Mesothelial cell of epicardium (in vitro differentiated cells): ENCODE measurements around the gene NOTCH3. TPM values are rescaled to one million over a fixed set of nuclear protein-coding genes. Genes with fewer than 3 reads are reported as not detected.

Source experiments
- DNase-seq, 2 experiments: peaks; one replicate each; pipeline ENCODE4 v3.0.0; 2021; ENCODE audit warnings: low spot score in 2 of 2; ENCODE audit not compliant: unreplicated experiment in 2 of 2
- H3K27ac Mint-ChIP-seq: 2 replicates; pipeline ENCODE4 v1.8.0; 2021; ENCODE audit warnings: mixed read lengths
- H3K27me3 Mint-ChIP-seq: 2 replicates; pipeline ENCODE4 v1.8.0; 2021; ENCODE audit warnings: low read depth, mixed read lengths
- H3K36me3 Mint-ChIP-seq: 2 replicates; pipeline ENCODE4 v1.8.0; 2021; ENCODE audit warnings: mixed read lengths
- H3K4me1 Mint-ChIP-seq: 2 replicates; pipeline ENCODE4 v1.8.0; 2021; ENCODE audit warnings: mixed read lengths
- H3K4me3 Mint-ChIP-seq: 2 replicates; pipeline ENCODE4 v1.8.0; 2021; ENCODE audit warnings: mild to moderate bottlenecking, moderate library complexity, mixed read lengths
- H3K9me3 Mint-ChIP-seq: 2 replicates; pipeline ENCODE4 v1.8.0; 2021; ENCODE audit warnings: mixed read lengths
- total RNA-seq: library from RNA; stranded (reverse); gene quantifications from 3 replicates; pipeline ENCODE4 v1.2.1, GENCODE V29; 2021
- TF ChIP-seq, protein P1 (sequence below): fragments of 200-600 bp; sonication (generic); IDR thresholded peaks from one replicate; pipeline ENCODE4 v1.5.0; 2021; ENCODE audit warnings: antibody characterized with exemption; ENCODE audit not compliant: unreplicated experiment

NOTCH3 gene
- total RNA-seq, 1 donor from 2014 or later = 204 TPM

DNA sequence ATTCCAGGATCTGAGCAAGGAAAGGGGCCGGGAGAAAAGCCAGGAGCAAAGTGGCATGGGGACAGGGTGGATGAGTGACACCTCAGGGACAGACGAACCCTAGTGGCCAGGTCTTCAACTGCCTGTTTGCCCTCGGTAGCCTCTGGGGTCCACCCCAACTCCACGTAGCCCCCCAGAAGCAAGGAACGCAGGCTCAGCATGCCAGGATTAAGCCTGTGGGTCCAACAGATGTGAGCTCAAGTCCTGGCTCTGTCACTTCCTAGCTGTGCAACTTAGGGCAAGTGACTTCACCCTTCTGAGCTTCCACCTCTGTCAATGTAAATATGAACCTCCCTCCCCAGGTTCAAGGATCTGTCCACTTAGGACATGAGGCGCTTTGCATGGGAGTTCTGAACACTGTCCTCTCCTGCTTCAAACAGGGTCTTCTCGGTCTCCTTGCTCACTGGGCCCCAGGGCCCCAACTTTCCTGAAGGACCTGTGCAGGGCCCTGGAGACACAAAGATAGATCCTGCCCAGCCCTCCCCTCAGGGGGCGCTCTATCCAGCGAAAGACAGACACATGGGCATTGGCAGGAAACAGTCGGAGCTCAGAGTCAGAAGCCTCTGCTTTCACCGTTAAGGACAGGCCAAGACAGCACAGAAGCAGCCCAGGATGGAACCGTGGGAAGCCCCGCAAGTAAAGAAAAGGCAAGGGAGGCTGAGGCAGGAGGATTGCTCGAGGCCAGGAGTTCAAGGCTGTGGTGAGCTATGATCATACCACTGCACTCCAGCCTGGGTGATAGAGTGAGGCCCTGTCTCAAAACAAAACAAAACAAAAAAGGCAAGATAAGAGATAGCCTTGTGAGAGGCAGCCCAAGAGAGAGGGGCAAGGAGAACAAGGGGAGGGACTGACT is 80.4 kb downstream of the NOTCH3 start:
- Mint-ChIP-seq H3K4me3 (no peak overlapping the region), H3K4me1 (peaks cover 13% of the 10 kb centered on the region), H3K9me3 (no peaks in the 10 kb centered on the region), H3K27me3 (no peaks in the 10 kb centered on the region), H3K27ac (no peak overlapping the region), H3K36me3 (peaks cover 37% of the 10 kb centered on the region)
- no peak for DNase-seq
- TF ChIP-seq, protein P1, sequence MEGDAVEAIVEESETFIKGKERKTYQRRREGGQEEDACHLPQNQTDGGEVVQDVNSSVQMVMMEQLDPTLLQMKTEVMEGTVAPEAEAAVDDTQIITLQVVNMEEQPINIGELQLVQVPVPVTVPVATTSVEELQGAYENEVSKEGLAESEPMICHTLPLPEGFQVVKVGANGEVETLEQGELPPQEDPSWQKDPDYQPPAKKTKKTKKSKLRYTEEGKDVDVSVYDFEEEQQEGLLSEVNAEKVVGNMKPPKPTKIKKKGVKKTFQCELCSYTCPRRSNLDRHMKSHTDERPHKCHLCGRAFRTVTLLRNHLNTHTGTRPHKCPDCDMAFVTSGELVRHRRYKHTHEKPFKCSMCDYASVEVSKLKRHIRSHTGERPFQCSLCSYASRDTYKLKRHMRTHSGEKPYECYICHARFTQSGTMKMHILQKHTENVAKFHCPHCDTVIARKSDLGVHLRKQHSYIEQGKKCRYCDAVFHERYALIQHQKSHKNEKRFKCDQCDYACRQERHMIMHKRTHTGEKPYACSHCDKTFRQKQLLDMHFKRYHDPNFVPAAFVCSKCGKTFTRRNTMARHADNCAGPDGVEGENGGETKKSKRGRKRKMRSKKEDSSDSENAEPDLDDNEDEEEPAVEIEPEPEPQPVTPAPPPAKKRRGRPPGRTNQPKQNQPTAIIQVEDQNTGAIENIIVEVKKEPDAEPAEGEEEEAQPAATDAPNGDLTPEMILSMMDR = no peak

- Mint-ChIP-seq H3K36me3 (peaks cover 37% of the 10 kb centered on the region), H3K27ac (no peak overlapping the region), H3K4me1 (peaks cover under 1% of the 10 kb centered on the region), H3K4me3 (no peak overlapping the region), H3K27me3 (no peaks in the 10 kb centered on the region), H3K9me3 (no peaks in the 10 kb centered on the region)
- DNase-seq = no peak
- TF ChIP-seq, protein P1 = no peak
These were observed 81.9 kb downstream of the NOTCH3 start for GRCh38 chr19:15118789-15119494.

GRCh38 chr19:15118248-15118647 is 82.5 kb downstream of the NOTCH3 start:
- no peaks in the 10 kb centered on the region for H3K27me3 Mint-ChIP-seq
- DNase-seq = no peak
- H3K4me3 Mint-ChIP-seq = no peak overlapping the region
- H3K36me3 Mint-ChIP-seq = peaks cover 37% of the 10 kb centered on the region
- TF ChIP-seq, protein P1 = no peak
- no peaks in the 10 kb centered on the region for H3K9me3 Mint-ChIP-seq
- H3K27ac Mint-ChIP-seq = no peak overlapping the region
- no peaks in the 10 kb centered on the region for H3K4me1 Mint-ChIP-seq

GRCh38 chr19:15116856-15117255 is 83.9 kb downstream of the NOTCH3 start:
- Mint-ChIP-seq H3K4me1 (no peaks in the 10 kb centered on the region), H3K36me3 (peaks cover 40% of the 10 kb centered on the region), H3K27me3 (no peaks in the 10 kb centered on the region), H3K4me3 (no peak overlapping the region), H3K27ac (no peak overlapping the region), H3K9me3 (no peaks in the 10 kb centered on the region)
- TF ChIP-seq, protein P1 = no peak
- no peak for DNase-seq

DNA sequence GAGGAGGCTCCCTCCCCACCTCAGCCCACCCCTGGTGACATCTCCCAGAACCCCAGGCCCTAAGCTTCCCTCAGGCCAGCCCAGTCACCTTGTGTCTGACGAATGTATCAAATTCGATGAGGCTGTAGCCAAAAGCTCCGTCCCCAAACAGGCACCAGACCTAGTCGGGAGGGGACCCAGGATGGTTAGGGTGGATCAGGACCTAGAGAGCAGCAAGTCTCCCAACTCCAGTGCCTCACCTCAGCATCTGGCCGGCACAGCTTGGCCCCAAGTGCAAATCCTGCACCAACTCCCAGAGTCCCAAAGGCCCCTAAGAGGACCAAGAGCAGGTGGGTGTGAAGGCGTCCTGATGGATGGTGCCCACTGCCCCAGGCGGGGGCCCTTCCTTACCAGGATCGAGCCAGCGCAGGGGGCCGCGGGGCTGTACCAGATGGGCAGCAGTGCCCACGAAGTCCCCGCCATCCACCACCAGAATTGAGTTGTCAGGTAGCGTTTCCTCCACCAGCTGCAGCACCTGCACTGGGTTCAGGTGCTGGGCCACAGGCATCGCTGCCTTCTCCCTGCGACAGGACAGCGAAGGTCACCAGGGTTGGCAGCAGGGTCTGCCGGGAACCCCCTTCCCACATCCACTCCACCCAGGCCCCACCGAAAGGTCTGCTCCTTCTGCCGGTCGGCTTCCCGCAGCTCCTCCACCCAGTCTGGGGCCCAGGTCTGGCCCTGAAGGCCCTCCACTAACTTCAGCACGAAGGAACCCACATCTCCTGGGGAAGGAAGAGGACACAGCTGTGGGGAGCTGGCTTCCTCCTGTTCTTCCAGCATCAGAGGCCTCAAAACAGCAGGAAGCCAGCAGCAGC is 84.8 kb downstream of the NOTCH3 start:
- Mint-ChIP-seq H3K36me3 (peaks cover 36% of the 10 kb centered on the region), H3K27me3 (no peaks in the 10 kb centered on the region), H3K27ac (no peak overlapping the region), H3K4me3 (no peak overlapping the region), H3K4me1 (no peaks in the 10 kb centered on the region), H3K9me3 (no peaks in the 10 kb centered on the region)
- TF ChIP-seq, protein P1 = no peak
- DNase-seq = no peak
